GM21390 (cell line): ENCODE results near the gene SLC8A2.
A peak's percentile ranks its signal among the peaks of the same experiment; 100 is the strongest.

ENCODE experiments used
- ATAC-seq: cut with Tn5 transposase; IDR thresholded peaks from one replicate; pipeline ENCODE4 v1.9.1; 2021; ENCODE audit not compliant: unreplicated experiment

Gene SLC8A2

DNA sequence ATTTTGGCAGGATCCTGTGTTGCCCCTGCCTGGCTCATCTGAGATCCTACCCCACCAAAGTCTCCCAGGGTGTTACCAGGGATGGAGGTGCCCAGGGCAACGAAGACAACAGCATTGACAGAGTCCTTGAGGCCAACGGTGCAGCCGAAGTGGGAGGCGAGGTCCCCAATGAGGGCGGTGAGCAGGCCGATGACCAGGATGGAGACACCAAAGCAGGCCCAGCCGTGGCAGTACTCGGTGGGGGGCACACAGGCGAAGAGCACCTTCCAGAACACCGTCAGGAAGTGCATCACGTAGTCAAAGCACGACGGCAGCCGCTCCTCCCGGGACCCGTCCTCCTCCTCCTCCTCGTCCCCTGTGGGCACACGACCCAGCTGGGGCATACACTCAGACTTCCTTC, 39.6 kb downstream of the SLC8A2 start:
- ATAC-seq = no peak

DNA sequence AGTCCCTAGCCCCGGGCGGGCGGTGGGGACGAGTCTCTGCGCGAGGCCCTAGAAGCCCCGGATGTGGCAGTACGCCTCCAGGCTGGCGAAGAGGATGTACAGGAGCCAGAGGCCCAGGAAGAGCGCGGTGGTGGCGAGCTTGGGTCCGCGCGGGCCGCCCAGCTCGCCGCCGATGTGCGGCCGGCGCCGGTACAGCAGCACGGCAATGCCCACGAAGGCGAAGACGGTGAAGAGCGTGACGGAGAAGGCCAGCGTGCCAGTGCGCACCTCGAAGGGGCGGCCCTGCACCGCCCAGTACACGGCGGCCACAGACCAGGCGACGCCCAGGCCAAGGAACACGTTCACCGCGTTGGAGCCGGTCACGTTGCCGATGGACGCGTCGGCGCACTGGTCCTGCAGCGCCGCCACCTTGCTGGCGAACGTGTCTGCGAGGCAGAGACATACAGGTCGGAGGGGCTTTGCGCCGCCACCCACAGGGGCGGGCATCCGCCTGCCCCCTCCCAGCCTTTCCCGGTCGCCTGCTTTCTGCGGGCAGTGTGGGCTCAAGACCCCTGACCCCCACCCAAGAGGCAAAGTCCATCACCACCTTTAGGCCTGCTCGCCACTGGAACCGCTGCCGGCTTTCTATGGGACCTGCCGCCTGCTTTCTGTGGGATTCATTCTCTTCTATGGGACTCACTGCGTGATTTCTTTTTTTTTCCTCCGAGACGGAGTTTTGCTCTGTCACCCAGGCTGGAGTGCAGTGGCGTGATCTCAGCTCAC, 41.5 kb downstream of the SLC8A2 start:
- no peak for ATAC-seq

DNA sequence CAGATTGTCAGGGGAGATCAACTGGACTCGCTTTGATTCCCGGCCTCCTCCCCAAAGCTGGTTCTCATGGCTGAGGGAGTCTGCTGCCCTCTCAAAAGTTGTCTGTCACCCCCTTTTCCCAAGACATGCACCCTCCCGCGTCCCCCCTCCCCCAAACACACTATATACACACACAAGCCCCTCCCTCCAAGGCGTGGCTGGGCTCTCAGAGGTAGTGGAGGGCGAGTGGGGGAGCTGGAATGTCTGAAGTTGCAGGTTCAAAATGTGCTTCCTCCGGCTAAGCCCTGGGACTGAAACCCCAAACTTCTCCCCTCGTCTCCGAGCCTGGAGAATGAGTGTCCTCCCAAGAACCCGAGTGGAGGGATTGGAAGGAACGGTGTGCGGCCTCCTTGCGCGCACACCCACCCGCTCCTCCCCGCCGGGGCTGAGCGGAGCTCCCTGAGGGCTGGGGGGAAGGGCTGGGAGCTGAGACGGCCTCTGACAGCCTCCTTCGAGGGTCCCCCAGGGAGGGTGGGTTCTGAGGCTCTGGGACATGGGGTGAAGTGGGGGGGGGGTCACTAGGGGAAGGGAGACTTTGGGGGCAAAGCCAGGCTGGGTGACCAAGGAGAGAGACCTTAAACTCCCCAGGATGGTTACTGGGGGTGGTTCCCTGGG, 42.4 kb downstream of the SLC8A2 start:
- no peak for ATAC-seq

DNA sequence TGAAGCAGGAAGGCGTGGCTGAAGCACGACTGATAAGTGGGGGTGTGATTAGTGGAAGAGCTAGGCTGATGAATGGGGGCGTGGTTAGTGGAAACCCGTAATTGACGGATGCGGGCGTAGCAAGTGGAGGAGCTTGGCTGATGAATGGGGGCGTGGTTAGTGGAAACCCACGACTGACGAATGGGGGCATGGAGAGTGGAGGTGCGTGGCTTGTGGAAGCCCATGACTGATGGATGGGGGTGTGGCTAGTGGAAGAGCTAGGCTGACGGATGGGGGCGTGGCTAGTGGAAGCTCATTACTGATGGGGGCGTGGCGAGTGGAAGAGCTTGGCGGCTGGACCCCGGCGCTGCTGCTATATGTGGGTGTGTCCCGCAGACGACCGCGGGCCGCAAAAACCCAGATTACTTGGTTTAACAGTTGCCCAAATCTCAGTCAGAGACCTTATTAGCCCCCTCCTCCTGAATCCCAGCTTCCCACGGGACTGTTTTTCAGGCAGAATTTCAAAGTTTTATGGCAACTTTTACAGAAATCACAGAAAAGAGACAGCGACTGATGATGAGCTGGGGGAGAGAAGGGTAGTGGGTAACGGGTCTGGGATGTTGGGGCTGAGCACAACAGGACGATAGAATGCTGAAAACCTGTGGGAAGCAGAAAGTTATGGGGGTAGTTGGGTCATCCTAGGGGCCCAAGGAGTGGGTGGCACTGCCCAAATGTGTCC, 43.4 kb downstream of the SLC8A2 start:
- ATAC-seq = peak; percentile 57

DNA sequence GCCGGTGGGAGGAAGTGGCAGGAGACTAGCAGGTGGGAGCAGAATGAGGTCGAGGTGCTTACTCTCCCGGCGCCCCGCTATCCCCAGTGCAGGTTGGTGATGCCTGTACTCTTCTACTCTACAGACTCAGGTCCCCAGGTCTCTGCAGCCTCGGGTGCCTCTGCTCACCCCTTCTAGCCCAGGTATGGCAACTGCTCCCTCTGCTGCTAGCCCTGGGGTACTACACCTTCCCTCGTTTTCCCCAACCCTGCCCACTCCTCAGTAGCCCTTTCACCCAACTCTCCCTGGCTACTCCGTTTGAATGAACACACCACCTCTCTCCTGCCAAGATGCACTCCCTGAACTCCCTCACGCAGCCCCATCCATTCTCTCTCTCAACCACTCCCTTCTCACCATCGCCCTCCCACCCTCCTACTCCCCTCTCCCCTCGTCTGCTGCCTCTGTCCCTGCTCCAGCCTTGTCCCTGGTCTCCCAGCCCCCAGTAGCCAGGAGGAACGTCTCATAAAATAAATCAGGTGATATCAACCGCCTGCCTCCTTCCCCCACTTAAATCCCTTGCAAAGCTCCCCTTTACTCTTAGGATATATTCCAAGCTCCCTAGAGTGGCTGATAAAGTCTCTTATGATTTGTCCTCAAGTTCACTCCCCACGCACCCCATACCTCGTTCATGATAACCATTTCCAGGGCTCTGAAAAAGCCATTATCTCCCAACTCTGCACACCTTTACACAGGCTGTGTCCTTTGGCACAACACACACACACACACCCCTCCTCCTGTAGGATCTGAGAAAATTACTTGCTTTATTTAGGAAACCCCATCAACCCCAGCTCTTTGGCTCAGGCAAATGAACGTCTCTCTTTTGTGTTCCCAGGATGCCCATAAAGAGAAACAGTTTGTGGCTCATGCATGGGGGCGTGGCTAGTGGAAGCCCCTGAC, 44.2 kb downstream of the SLC8A2 start:
- no peak for ATAC-seq

DNA sequence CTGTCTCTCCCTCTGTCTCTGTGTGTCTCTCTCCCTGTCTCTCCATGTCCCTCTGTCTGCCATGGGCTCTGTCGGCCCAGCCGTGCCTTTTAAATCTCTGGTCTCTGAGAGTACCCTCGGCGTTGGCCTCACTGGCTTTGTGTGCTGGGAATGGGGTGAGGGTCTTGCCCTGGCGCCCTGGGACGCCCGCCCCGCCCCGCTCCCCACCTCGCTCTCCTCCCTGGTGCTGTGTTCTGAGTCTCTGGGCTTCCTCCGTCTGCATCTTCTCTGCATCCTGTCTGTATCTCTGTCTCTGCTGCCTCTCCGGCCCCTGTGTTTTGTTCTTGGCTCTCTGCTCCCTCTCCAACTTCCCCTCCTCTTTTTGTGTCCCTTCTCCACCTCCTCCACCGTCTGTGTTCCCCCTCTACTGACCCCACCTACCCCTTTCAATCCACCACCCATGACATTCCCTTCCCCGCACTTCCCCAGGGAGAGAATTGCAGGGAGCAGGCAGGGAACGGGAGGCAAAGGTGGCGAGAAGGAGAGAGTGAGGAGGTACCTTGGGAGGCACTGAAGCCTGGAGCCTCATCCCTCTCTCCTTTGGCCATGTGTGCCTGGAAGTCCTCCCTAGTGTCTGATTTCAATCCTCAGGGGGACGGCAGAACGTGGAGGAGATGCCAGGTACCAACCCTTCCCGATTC, 48.4 kb downstream of the SLC8A2 start:
- no peak for ATAC-seq

DNA sequence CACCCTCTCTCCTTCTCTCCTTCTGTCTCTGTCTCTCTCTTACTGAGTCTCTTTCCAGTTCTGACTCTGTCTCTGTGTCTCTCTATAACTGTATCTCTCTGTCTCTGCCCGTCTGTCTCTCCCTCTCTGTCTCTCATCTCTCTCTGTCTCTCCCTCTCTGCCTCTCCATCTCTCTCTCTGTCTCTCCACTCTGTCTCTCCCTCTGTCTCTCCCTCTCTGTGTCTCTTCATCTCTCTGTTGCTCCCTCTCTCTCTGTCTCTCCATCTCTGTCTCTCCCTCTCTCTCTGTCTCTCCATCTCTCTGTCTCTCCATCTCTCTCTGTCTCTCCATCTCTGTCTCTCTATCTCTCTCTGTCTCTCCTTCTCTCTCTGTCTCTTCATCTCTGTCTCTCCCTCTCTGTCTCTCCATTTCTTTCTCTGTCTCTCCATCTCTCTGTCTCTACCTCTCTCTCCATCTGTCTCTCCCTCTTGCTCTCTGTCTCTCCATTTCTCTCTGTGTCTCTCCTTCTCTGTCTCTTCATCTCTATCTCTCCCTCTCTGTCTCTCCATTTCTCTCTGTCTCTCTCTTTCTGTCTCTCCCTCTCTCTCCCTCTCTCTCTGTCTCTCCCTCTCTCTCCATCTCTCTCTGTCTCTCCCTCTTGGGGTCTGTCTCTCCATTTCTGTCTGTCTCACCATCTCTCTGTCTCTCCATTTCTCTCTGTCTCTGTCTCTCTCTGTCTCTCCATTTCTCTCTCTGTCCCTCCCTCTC, 49.1 kb downstream of the SLC8A2 start:
- ATAC-seq = no peak

DNA sequence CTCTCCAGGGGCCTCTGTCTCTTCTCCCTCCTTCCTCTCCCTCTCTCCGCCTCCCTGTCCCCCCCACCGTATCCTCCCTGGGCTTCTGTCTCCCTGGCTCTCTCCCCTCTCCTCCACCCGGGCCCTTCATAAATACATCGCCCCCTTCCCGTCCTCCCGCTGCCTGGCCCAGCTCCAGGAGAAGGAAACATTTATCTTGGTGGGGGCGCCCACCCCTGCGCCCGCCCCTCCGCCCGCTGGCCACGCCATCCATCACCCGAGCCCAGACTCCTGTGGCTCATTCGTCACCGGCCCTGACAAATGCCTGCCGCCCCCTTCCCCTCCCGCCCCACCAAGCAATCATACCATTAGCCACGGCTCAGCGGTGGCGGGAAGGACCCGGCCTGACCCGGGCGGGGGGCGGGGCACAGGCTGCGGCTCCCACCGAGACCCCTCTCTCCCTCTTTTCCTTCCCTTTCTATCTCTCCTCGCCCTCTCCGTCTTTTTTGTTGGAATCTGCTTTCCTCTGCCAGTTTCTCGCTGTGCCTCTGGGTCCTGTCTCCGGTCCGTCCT, 49.8 kb downstream of the SLC8A2 start:
- ATAC-seq = no peak

DNA sequence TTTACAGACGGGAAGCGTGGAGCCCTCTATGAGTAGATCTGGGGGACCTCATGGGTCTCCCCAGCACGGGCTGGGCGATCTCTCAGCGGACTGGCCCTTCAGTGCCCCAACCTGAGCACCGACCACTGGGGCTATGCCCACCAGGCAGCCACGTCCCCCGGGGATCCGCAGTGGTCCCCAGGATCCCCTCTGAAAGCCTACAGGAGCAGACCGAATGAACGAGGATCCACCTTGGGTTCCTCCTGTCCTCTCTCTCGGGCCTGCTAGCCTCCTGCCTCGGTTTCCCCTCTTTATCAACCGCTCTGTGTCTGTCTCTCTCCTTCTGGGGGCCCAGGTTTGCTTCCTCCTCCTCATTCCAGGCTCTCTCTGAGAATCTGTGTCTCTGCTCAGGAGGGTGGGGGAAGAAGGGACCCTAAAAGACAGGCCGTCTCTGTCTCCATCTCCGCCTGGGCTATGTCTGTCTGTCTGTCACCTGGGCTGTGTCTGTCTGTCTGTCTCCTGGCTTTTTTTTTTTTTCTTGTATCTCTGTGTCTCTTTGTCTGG, 50.4 kb downstream of the SLC8A2 start:
- ATAC-seq = no peak

DNA sequence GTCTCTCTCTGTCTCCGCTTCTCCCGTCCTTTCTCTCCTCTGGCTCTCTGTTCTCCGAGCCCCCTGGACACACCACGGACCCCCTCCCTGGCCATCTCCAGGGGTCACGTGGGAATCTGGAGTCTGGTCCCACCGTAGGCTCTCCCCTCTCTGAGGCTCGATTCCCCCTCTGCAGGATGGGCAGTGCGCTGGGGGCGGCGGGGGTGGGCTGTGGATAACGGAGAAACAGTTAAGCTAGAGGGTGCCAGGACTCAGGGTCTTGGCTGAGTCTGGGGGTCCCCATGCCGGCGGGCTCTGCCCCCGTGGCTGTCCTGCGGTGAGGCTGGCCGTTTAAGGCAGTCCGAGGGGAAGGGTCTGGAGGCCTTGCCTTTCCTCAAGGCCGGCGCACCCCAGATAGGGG, 51.9 kb downstream of the SLC8A2 start:
- no peak for ATAC-seq

DNA sequence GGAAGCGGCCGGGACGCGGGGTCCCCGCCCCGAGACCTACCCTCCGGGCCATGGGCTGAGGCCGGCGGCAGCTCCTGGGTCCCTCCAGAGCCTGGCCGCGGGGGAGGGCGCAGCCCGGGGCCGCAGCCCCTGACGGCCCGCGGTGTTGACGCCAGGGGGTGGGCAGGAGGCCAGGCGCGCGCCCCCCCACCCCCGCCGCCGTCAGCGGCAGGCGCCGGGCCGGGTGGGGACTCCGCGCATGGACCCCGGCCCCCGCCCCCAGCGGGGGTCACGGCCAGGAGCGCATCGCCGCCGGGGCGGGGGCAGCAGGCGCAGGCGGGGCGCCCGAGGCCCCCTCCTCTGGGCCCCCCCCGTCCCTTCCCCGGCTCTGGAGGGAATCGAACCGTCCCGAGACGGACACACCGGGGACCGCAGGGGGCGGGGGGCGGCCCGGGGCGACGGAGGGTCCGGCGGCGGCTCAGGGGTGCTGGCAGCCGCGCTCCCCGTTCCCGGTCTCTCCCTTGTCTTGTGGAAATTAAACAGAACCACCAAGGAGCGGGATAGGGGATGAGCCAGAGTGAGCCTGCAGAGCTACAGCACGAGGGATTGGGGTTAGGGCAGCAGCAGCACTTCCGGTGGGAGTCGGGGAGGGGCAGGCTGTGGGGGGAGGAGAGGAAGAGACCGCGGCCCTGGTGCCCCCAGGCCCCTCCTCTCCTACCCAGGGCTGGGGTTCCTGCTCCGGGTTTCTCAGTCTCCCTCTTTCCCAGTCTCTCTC, 52.5 kb downstream of the SLC8A2 start, which contains the start of gene MEIS3:
Gene MEIS3 (minus strand): TSS at position 498 of the 754 bp plus-strand sequence. CDS start 446 bp downstream, at position 52.
- no peak for ATAC-seq

DNA sequence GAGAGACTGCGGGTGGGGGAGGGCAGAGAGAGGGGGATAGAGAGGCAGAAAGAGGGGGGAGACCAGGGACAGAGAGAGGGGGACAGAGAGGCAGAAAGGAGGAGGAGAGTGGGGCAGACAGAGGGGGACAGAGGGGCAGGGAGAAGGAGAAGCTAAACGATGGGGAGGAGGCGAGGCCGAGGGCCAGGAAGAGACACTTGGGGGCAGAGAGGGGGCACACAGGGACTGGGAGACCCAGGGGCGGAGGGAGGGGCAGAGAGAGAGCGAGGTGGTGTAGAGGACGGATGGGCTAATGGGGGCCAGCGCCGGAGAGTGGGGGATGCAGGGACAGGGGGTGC, 53.0 kb downstream of the SLC8A2 start:
- no peak for ATAC-seq

DNA sequence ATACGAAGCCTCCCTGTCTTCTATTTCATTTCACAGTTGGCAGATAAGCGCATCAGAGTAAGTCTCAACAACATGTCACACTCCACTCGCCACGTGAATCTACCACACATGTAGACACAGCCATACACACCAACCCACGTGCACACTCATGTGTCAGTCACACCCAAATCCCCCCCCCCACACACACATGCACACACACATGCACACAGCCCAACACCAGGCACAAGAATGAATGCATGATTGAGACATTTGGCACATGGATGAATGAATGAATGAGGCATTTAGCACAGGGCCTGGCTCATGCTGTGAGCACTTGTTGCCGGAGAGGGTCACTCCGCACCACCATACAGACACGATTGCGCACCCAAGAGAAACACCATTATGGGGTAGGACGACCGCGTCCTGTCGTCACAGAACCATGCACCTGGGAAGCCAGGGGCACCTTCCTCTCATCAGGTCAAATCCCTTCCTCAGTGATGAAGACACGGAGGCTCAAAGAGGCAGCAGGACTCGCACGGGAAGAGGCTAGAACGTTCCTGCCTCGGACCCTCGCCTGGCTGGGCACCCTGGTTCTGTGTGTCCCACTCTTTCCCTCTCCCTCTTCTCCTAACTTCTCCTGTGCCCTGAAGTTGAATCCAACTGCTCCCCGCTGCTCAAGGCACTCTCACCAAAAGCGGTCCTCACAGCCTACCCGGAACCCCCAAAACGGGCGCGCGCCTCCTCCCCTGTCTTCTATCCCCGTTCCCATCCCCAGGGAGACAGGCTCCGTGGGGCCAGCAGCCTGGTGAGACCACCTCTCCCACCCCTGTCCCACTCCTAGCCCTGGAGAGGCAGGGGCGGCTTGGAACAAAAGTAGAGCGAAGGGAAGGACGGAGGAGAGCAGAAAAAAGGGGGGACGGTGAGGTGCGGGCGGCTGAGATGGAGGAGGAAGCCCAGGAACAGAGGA, 53.7 kb downstream of the SLC8A2 start:
- ATAC-seq = no peak

DNA sequence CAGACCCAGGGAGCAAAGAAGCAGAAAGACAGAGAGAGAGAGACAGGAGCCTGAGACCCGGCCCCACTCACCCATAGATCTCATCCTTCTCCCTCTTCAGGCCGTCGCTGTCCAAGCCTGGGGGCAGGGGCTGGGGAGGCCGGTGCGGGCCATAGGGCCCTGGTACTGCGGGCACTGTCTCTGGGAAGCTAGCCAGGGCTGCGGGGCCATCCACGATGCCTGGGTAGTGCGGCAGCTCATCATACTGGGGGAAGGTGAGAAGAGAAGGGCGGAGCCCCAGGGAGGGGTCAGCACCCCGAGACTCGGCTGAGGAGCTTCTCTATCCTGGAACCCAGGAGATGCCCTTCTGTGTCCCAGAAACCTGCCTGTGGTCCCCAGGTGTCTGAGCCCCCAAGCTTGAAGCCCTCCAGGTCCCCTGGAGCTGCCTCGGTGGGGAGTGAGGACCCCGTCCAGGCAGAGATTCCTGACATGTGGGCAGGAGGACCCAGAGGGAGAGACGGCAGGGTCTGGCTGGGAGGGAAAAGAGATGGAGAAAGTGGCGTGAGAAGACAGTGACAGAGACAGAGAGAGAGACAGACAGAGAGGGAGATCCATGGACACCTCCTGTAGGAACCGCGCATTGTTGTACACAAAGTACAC, 54.5 kb downstream of the SLC8A2 start:
- ATAC-seq = no peak

DNA sequence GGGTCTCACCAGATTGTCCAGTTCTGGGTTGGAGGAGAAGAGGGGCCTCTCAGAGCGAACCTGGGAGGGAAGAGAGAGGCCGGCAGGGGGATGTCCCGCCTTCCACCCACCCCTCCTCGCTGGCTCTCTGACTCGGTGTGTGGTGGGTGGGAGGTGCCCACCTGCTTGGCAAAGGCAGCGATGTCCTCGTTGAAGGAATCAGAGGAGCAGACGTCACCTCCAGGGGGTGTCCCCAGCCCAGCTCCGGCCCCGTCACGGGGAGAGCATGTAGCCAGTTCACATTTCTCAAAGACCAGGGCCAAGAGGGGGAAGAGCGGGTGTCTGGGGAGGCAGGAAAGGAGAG, 55.1 kb downstream of the SLC8A2 start:
- no peak for ATAC-seq

DNA sequence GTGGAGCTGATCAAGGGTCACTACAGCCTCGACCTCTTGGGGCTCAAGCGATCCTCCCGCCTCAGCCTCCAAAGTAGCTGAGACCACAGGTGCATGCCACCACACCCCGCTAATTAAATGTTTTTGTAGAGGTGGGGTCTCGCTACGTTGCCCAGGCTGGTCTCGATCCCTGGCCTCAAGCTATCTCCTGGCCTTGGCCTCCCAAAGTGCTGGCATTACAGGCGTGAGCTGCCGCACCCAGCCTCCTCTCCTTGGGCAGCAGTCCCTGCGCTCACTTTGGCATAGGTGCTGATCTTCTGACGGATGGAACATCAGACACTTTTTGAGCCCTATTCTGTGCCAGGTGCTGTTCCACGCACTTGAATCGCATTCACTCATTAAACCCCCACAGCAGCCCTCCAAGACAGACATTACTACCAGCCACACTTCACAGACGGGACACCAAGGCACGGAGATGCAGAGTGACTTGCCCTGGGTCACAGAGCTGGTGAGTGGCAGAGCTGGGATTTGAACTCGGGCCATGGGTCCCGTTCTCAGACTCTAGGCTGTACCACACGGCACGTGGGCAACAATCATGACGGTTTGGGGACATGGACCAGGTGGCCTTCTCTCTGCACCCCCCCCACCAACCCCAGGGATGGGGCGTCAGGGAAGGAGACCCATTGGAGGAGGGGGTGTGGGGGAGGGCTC, 55.6 kb downstream of the SLC8A2 start:
- ATAC-seq = no peak
